Measurements from ENCODE around the gene ERC1.

The ERC1 gene

DNA sequence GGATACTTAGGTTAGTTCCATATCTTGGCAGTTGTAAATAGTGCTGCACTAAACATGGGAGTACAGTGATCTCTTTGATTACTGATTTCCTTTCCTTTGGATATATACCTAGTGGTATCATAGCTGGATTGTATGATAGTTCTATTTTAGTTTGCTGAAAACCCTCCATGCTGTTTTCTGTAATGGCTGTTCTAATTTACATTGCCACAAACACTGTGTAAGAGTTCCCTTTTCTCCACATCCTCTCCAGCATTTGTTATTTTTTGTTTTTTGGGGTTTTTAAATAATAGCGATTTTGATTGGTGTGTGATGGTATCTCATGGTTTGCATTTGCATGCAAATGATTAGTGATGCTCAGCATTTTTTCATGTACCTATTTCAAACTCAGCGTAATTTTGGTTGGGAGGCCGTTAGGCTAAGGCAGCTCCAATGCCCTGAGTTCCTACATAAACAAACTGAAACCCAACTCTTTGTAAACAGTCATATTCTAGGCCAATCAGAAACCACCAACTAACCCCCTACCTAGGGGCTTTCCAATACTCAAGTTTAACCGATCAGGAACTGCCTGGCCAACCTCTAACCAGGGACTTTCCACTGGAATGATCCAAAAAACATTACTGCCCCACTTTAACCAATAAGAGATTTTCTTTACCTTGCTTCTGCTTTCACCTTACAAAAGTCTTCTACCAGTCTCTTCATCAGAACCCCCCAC lies 431.7 kb downstream of the ERC1 start:
- TF ChIP-seq, protein P1, sequence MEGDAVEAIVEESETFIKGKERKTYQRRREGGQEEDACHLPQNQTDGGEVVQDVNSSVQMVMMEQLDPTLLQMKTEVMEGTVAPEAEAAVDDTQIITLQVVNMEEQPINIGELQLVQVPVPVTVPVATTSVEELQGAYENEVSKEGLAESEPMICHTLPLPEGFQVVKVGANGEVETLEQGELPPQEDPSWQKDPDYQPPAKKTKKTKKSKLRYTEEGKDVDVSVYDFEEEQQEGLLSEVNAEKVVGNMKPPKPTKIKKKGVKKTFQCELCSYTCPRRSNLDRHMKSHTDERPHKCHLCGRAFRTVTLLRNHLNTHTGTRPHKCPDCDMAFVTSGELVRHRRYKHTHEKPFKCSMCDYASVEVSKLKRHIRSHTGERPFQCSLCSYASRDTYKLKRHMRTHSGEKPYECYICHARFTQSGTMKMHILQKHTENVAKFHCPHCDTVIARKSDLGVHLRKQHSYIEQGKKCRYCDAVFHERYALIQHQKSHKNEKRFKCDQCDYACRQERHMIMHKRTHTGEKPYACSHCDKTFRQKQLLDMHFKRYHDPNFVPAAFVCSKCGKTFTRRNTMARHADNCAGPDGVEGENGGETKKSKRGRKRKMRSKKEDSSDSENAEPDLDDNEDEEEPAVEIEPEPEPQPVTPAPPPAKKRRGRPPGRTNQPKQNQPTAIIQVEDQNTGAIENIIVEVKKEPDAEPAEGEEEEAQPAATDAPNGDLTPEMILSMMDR (IDR thresholded peaks at IDR 0.05; ENCODE audit: borderline replicate concordance, insufficient read depth, low read depth, low read length), result no peak
- H3K4me3 ChIP-seq (ENCODE audit: low read depth, low read length), result no peak overlapping the region

- TF ChIP-seq, protein P1 (IDR thresholded peaks at IDR 0.05; ENCODE audit: borderline replicate concordance, insufficient read depth, low read depth, low read length), result no peak
These were observed 433.8 kb downstream of the ERC1 start for GRCh38 chr12:1424674-1425395.

GRCh38 chr12:1425396-1425729 lies 434.3 kb downstream of the ERC1 start:
- TF ChIP-seq, protein P1 (IDR thresholded peaks at IDR 0.05; ENCODE audit: borderline replicate concordance, insufficient read depth, low read depth, low read length), result no peak
- no peak overlapping the region for H3K4me3 ChIP-seq (ENCODE audit: low read depth, low read length)

More at GRCh38 chr12:1424674-1425395, 433.8 kb downstream of the ERC1 start:
- H3K4me3 ChIP-seq (ENCODE audit: low read depth, low read length), result no peak overlapping the region

GRCh38 chr12:1428671-1429070 lies 437.6 kb downstream of the ERC1 start:
- no peak overlapping the region for H3K4me3 ChIP-seq (ENCODE audit: low read depth, low read length)
- TF ChIP-seq, protein P1 (IDR thresholded peaks at IDR 0.05; ENCODE audit: borderline replicate concordance, insufficient read depth, low read depth, low read length), result no peak

- no peak overlapping the region for H3K4me3 ChIP-seq (ENCODE audit: low read depth, low read length)
These were observed 439.0 kb downstream of the ERC1 start for GRCh38 chr12:1429980-1430379.

GRCh38 chr12:1434296-1434955 lies 443.4 kb downstream of the ERC1 start:
- H3K4me3 ChIP-seq (ENCODE audit: low read depth, low read length), result no peak overlapping the region
- TF ChIP-seq, protein P1 (IDR thresholded peaks at IDR 0.05; ENCODE audit: borderline replicate concordance, insufficient read depth, low read depth, low read length), result no peak

More at GRCh38 chr12:1429980-1430379, 439.0 kb downstream of the ERC1 start:
- TF ChIP-seq, protein P1 (IDR thresholded peaks at IDR 0.05; ENCODE audit: borderline replicate concordance, insufficient read depth, low read depth, low read length), result no peak

Measured in GM12875 (cell line).